ENCODE measurements around the gene BSCL2.

DNA sequence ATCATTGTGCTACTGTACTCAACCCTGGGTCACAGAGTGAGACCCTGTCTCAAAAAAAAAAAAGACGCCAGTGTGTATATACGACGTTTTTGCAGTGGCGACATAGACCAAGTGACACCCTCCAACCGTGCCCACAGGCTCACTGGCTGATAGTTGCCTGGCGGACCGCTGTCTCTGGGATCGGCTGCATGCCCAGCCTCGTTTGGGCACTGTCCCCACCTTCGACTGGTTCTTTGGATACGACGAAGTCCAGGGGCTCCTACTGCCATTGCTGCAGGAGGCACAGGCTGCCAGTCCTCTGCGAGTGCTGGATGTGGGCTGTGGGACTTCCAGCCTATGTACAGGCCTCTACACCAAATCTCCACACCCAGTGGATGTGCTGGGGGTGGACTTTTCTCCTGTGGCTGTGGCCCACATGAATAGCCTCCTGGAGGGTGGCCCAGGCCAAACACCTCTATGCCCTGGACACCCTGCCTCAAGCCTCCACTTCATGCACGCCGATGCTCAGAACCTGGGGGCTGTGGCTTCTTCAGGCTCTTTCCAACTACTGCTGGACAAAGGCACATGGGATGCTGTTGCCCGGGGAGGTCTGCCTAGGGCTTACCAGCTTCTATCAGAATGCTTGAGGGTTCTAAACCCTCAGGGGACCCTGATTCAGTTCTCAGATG lies 40.8 kb downstream of the BSCL2 start:
- TF ChIP-seq, protein P1, sequence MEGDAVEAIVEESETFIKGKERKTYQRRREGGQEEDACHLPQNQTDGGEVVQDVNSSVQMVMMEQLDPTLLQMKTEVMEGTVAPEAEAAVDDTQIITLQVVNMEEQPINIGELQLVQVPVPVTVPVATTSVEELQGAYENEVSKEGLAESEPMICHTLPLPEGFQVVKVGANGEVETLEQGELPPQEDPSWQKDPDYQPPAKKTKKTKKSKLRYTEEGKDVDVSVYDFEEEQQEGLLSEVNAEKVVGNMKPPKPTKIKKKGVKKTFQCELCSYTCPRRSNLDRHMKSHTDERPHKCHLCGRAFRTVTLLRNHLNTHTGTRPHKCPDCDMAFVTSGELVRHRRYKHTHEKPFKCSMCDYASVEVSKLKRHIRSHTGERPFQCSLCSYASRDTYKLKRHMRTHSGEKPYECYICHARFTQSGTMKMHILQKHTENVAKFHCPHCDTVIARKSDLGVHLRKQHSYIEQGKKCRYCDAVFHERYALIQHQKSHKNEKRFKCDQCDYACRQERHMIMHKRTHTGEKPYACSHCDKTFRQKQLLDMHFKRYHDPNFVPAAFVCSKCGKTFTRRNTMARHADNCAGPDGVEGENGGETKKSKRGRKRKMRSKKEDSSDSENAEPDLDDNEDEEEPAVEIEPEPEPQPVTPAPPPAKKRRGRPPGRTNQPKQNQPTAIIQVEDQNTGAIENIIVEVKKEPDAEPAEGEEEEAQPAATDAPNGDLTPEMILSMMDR (conservative IDR thresholded peaks at IDR 0.05; ENCODE audit: low read length), result no peak
- TF ChIP-seq EZH2phosphoT487 (IDR thresholded peaks at IDR 0.05; ENCODE audit: borderline replicate concordance), result no peak
